AG08395 (cell line): ENCODE results near the gene CDHR2.
"Not testable (repeated sequence)": the region's sequence is repeated elsewhere in the genome, so short reads cannot be mapped to it uniquely, and the experiment has no call there.

Source experiments
- DNase-seq: peaks from one replicate; pipeline ENCODE4 v3.0.0; 2012; ENCODE audit warnings: mixed read lengths, low spot score

CDHR2 gene

GRCh38 chr5:176541338-176542134, 7.6 kb upstream of the CDHR2 start:
- no peak for DNase-seq

DNA sequence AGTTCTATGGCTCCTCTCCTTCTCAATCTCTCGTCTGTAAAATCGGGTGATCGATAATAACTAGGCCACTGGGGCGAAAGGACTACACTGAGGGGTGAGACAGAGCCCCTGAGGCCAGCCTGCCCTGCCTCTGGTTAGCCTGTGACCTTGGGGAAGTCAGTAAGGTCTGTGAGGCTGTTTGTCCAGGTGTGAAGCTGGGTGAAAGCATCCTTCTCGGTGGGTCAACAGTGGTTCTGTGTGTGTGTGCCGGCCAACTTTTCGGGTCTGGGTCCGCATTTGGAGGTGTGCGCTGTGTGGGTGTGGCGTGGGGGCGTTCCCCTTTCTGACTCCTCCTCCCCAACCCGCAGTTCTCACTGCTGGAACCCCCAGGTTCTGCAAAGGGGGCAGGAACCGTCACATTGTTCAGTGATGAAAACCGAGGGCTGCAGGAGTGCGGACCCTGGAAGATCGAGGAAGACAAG, 7.0 kb upstream of the CDHR2 start:
- DNase-seq = no peak

DNA sequence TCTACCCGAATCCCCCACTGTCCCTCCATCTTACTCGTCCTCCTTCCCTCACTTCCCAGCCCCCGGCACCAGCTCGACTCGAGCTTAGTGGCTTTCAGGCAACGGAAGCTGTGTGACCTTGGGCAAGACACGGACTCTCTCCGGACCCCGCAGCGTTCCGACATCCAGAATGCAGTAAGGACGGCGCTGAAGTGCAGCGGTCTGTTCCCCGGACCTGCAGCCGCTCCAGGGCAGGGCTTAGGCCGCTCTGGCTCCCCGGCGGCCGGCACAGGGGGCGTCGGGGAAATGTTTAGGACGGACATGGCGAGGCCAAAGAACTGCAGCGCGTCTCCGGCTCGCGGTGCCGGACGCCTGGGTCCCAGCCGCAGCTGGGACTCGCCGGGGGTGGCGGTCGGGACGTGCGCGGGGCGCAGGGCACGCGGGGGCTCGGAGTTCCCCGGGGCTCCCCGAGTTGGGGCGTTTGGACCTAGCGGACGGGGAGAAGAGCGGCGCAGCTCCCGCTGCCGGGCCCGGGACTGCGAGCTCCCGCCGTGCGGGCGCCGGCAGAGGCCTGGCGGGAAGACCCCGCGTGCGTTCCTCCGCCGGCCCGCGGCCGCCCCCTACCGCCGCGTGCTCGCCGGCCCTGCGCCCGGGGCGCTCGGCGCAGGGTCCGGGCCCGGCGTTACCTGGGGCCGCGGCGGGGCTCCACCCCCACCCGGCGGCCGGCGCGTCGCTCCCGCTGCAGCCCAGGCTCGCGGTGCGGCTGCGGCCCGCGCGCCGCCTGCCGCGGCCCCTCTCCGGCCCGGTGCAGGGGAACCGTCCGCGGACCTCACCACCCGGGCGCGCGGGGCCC, 6.3 kb upstream of the CDHR2 start:
- no peak for DNase-seq

DNA sequence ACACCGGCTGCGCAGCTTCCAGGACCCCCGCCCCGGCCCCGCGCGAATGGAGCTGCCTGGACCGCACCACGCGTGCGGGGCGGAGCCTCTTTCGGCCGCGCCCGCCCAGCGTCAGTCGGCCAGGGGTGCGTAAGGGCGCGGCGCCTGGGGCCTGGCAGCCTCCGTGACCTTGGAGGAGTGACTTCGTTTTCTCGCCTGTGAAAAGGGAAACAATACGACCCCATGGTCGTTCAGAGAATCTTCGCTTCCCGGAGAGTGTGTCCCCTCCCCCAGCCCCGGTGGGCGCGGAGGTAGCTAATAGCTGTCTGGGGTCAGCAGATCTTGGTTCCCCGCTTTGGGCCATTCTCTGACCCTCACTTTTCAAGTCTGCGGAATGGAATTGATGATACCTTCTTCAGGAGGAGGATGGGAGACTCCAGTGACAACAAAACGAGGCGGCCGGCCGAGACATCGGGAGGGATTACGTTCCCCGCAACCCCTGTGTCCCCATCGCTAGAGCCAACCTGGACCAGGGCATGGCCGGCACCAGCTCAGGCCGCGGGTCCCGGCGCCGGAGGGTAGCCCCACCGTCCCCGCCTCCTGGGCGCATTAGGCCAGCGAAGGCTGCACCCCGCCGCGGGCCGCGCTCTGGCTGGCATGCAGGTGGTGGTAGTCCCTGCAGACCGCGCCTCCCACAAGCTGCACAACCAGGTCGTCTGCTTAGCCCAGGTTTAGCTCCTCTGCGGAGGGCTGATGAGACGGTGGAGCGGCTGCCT, 5.5 kb upstream of the CDHR2 start:
- DNase-seq = peak; percentile 49

GRCh38 chr5:176545388-176545736, 3.8 kb upstream of the CDHR2 start:
- DNase-seq = no peak

- DNase-seq = no peak
These were observed 3.2 kb upstream of the CDHR2 start for GRCh38 chr5:176545737-176546509.

DNA sequence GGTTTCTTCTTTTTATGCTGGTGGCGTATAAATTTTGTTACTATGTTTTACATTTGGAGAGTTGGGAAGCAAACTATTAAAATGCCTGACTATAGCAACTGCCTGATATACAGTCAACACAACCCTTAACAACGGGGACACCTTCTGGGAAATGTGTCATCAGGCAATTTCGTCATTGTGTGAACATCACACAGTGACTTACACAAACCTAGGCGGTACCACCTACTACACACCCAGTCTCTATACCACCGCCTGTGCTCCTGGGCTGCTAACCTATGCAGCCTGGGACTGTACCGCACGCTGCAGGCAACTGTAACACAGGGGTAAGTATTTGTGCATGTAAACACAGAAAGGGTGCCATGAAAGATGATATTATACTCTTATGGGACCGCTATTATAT, 1.3 kb upstream of the CDHR2 start:
- no peak for DNase-seq

DNA sequence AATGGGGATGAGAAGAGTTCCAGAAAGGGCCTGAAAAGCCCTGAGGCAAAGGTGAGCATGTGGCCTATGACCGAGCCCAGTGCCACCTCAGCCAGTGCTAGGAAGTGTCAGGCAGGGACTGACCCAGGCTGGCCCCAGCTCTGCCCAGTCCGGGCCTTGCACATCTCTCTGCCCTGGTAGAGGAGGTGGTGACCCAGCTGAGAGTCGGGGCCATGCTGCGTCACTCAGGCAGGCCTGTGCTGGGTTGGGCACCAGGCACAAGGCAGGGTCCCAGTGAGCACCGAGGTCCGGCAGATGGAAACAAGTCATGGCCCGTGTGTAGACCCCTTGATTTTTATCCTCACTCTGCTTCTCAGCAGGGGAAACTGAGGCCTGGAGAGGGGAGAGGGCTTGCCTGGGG, 729 bp downstream of the CDHR2 start:
- DNase-seq = no peak

DNA sequence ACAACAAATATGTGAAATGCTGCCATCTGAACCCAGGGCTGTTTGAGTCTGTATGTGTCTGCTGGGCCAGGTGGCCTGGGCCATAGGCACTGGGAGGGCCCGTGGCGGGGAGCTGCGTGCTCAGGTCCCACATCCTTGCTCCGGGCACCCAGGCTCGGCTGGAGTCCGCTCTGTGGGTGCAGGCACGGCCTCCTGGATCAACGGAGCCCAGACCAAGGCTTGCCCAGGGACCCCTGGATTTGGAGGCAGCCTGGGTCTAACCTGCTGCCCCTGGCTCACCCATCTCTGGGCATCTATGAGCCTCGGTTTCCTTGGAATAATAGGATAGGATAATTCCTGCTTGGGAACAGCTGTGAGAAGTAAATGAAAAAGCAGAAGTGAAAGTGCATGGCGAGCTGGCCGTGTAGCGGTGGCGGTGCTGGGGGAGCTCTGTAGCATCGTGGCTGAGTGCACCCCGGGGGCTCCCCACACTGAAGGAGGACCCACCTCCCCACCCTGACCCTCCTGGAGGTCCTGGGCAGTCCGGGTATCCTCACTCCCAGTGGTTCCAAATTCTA, 1.2 kb downstream of the CDHR2 start:
- DNase-seq = no peak

DNA sequence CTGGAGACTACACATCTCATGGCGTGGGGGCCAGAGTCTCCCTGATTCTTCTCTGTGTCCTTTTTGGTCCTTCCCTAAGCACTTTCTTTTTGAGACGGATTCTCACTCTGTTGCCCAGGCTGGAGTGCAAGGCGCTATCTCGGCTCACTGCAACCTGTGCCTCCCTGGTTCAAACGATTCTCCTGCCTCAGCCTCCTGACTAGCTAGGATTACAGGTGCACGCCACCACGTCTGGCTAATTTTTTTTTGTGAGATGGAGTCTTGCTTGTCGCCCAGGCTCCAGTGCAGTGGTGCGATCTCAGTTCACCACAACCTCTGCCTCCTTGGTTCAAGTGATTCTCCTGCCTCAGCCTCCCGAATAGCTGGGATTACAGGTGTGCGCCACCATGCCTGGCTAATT, 1.8 kb downstream of the CDHR2 start:
- not testable (repeated sequence) for DNase-seq

DNA sequence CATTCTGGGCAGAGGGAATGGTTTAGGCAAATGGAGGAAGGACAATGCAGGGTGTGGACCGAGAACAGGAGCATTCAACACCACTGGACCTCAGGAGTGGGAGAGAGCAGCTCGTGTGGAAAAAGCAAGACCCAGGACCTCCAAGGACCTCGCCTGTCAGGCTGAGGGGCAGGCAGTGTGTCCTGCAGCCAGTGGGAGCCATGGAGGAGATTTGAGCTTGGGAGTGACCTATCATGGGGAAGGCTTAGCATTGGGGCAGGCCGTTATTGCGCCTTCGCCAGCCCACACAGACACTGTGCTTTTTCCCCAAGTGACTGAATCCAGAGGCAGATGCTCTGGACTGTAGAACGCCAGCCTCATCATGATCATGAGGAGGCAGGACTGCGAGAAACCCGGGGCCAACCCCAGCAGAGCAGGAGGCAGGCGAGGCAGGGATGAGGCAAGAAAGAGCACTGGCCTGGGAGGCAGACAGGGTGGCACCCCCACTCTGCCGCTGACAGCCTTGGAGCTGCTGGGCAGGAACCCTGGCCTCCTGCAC, 3.3 kb downstream of the CDHR2 start:
- no peak for DNase-seq

- DNase-seq = no peak
These were observed 4.3 kb downstream of the CDHR2 start for GRCh38 chr5:176553260-176554085.

DNA sequence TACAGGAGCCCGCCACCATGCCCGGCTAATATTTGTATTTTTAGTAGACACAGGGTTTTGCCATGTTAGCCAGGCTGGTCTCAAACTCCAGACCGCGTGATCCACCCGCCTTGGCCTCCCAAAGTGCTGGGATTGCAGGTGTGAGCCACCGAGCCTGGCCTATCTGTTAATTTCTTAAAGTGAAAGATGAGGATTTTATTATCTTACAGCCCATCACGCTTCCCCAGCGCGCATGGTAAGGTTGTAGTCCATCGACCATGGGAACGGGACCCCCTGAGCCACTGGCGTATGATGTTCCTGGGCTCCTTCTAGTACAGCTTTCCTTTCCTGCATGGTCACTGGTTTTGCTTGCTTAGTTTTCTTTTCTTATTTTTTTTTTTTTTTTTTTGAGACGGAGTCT, 8.7 kb downstream of the CDHR2 start:
- no peak for DNase-seq

DNA sequence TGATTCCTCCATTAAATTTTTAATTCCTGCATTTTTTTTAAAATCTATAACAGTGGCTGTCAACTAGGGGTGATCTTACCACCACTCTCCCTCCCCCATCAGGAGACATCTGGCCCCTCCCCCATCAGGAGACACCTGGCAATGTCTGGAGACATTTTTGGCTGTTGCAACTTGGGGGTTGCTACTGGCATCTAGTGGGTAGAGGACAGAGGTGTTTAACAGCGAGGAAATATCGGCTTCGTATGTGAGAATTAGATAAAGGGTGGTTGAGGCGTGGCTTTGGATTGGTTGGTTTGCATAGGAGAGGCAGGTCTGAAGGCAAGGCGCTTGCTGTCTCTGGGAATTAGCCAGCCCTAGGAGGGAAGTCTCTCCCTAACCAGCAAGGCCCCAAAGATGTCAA, 10.5 kb downstream of the CDHR2 start:
- DNase-seq = no peak

DNA sequence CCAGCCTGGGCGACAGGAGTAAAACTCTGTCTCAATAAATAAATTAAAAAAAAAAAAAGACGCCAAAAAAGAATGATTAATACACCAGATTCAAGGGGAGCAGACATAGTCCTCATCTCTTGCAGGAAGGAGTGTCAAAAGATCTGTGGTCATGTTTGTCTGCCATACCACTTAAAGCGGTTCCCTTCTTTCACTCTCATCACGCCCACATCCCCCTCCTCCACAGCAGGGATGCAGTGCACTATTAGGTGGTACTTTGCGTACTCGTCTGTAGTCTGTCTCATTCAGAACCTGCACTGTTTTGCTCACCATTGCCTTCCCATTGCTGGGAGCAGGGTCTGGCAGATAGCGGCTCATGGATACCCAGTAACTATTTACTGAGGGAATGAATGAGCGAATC, 11.2 kb downstream of the CDHR2 start:
- no peak for DNase-seq

DNA sequence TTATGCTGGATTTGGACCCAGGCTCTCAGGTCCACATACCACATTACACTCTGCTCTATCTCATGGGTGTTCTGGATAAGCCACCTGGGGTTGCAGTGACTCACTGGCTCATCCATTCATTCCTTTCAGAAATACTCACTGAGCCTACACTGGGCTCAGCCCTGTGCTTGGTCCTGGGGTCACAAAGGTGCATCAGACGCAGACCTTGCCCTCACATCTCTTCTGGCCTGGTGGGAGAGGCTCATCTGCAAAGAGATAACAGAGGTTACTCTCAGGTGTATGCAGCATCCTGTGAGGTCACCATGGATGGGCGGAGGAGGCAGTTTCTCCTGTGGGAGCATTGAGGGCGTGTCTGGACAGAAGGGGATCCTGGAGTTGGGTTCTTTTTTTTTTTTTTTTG, 12.1 kb downstream of the CDHR2 start:
- DNase-seq = no peak

DNA sequence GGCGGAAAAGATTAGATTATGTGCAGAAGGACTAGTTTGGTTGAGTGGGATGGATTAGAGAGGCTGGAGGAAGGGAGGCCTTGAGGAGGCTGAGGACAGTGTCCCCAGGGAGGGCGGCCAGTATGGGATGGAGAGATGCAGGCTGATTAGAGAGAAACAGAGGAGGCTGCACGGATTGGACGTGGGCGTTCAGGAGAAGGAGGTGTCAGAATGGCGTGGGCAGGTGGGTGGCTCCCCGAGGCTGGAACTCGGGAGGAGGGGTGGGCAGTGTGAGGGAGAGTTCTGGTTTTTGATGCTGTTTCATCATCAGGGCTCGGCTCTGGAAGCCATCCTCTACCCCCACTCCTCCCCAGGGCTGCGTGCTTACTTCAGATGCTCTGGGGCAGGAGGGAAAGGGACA, 13.0 kb downstream of the CDHR2 start:
- DNase-seq = no peak

DNA sequence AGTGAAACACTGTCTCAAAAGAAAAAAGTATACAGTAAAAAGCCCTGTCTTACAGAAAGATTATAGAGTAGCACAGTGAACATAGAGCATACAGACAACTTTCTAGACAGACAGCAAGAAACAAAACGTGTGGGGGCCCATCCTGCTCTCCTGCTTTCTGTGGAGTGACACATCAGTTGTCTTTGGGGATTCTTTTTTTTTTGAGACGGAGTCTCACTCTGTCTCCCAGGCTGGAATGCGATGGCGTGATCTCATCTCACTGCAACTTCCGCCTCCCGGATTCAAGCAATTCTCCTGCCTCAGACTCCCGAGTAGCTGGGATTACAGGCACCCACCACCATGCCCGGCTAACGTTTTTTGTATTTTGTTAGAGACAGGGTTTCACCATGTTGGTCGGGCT, 14.9 kb downstream of the CDHR2 start:
- no peak for DNase-seq

DNA sequence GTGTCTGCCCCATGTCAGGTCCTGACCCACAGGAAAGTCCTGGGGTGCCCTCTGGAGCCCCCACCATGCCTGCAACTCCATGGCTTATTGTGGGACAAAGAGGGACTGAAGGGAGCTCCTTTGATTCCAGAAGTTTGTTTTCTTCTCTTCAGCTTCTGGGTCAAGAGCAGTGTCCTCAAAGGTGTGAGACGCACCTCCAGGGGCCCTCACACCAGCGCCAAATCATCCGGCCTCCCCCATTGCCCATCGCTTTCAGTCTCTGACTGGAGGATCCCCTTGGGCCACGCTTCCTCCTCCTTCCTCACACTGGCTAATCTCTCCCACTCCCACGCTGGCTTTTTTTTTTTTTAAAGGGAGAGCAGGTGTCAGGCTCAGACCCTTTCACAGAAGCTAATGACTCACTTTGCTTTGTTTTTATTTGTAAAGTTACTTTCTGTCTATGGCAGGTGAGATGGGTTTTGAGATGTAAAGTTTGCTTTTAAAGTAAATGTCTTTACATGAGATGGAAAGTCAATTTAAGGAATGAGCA, 16.7 kb downstream of the CDHR2 start:
- no peak for DNase-seq

GRCh38 chr5:176568657-176569056, 19.5 kb downstream of the CDHR2 start:
- no peak for DNase-seq
